Mucosa of descending colon (tissue), 3 donors: ENCODE results near the gene LYPD1. TPM values are rescaled to one million over a fixed set of nuclear protein-coding genes. Genes with fewer than 3 reads are reported as not detected.
A peak's percentile ranks its signal among the peaks of the same experiment; 100 is the strongest.

Experiments used
- ATAC-seq: fragments of 200-7000 bp; cut with Tn5 transposase; one replicate; pipeline ENCODE4 v1.9.1; 2020; ENCODE audit warnings: mild to moderate bottlenecking, moderate library complexity
- DNase-seq, 3 donors: peaks; one replicate each; pipeline ENCODE4 v3.0.0-alpha.2; 2020
- H3K36me3 ChIP-seq: fragments of 200-600 bp; one replicate; pipeline ENCODE4 v1.8.0; 2021; ENCODE audit warnings: low read depth, mild to moderate bottlenecking
- H3K4me1 ChIP-seq: fragments of 200-600 bp; one replicate; pipeline ENCODE4 v1.8.0; 2021; ENCODE audit warnings: low read depth, mild to moderate bottlenecking
- H3K4me3 ChIP-seq: fragments of 200-600 bp; one replicate; pipeline ENCODE4 v1.8.0; 2021; ENCODE audit warnings: mild to moderate bottlenecking
- H3K9me3 ChIP-seq: fragments of 200-600 bp; one replicate; pipeline ENCODE4 v1.8.0; 2021; ENCODE audit warnings: mild to moderate bottlenecking
- CTCF ChIP-seq: fragments of 200-600 bp; IDR thresholded peaks from one replicate; pipeline ENCODE4 v1.8.0; 2022; ENCODE audit warnings: antibody characterized with exemption, mild to moderate bottlenecking
- intact Hi-C, 2 donors: fragments of 100-400 bp; cut with DNase I in 1 of 2; cut with micrococcal nuclease in 1 of 2; formaldehyde crosslinking; loops; one replicate each; pipeline versions ENCODE4 v1.11.0 to v1.11.1; 2022; cut with DNase I, micrococcal nuclease
- total RNA-seq, 3 donors: library from RNA; stranded (reverse); fragmentation: NEBNext Ultra II Directional in 2 of 3; extraction: Animal tissue kit (Norgen Biotek cat#: 25700) in 2 of 3; gene quantifications; one replicate each; pipeline versions ENCODE4 v1.2.1 to v1.2.4, GENCODE V29; 2021 to 2023
- donor health status: DM: no; HTN: no; CAD: no; lungs with moderate emphysema.
- donor health status: DM: no; HTN: no; CAD: no.
- donor health status: DM: no; HTN: yes; CAD: no.

Gene LYPD1
- total RNA-seq, 3 donors from 2014 or later = 1.8 to 3.2 TPM; not detected in 1

DNA sequence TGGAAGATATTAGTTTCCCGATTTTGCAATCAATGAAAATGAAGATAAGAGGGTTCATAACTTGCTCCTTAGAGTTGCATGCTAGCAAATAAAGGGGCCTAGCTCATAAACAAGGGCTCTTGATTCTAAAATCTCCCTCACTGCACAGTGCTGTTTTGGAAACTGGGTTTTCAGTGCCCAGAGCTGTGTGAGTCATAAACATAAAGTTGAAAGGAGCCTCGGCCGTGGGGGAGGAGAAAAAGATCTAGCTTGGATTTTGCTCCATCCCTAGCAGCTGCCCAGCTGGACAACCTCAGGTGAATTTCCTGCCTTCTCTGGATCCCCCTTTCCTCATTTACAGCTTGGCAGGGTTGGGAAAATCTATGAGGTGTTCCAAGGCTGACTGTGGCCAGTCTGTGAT is 42.5 kb downstream of the LYPD1 start:
- Histone ChIP-seq H3K9me3 (no peaks in the 10 kb centered on the region), H3K36me3 (no peaks in the 10 kb centered on the region), H3K4me1 (peaks cover 12% of the 10 kb centered on the region), H3K4me3 (no peak overlapping the region)
- no peak for DNase-seq
- no peak for TF ChIP-seq CTCF
- no peak for ATAC-seq
- intact Hi-C loops = no loop called here

GRCh38 chr2:132623096-132623839 is 46.7 kb downstream of the LYPD1 start:
- Histone ChIP-seq H3K36me3 (no peaks in the 10 kb centered on the region), H3K4me1 (no peaks in the 10 kb centered on the region), H3K4me3 (no peak overlapping the region), H3K9me3 (no peaks in the 10 kb centered on the region)
- no peak for ATAC-seq
- DNase-seq = no peak
- TF ChIP-seq CTCF = no peak
- intact Hi-C loops = no loop called here

- Histone ChIP-seq H3K4me3 (no peak overlapping the region), H3K36me3 (no peaks in the 10 kb centered on the region), H3K9me3 (no peaks in the 10 kb centered on the region), H3K4me1 (no peaks in the 10 kb centered on the region)
- no peak for DNase-seq
- TF ChIP-seq CTCF = no peak
- ATAC-seq = peak; percentile 58
- intact Hi-C loops = no loop called here
These were observed 48.7 kb downstream of the LYPD1 start for GRCh38 chr2:132621131-132621875.

GRCh38 chr2:132620115-132620514 is 49.9 kb downstream of the LYPD1 start:
- DNase-seq (no peak), ATAC-seq (no peak)
- Histone ChIP-seq H3K4me3 (no peak overlapping the region), H3K36me3 (no peaks in the 10 kb centered on the region), H3K4me1 (no peaks in the 10 kb centered on the region), H3K9me3 (no peaks in the 10 kb centered on the region)
- TF ChIP-seq CTCF = no peak
- intact Hi-C loops = no loop called here

DNA sequence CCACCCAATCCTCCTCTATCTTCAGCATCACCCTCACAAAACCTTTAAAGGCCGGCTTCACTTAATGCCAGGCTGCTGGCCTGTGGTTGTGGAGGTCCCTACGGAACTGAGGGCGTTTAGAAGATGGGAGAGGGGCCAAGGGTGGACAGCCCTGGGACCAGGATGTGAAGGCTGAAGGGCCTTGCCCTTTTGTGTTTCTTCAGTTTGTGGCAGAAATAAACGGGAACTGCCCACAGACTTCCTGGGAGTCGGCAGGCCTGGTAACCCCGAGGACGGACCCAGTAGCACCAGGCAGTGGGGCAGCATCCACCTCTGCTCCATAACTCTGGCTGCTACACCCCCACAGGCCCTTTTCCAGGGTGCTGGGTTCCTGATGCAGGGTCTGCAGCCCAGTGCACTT is 51.3 kb downstream of the LYPD1 start:
- intact Hi-C loops = no loop called here

More for the DNA sequence above, 51.3 kb downstream of the LYPD1 start:
- ATAC-seq = no peak
- no peak for DNase-seq
- no peaks in the 10 kb centered on the region for H3K4me1 ChIP-seq
- TF ChIP-seq CTCF = no peak
- no peak overlapping the region for H3K4me3 ChIP-seq
- no peaks in the 10 kb centered on the region for H3K36me3 ChIP-seq
- H3K9me3 ChIP-seq = no peaks in the 10 kb centered on the region
